OCI-M2 (cell line): ENCODE measurements around the gene CLCA4.

ENCODE experiments used
- DNase-seq: peaks from one replicate; lab custom pipeline; 2025; ENCODE audit not compliant: unreplicated experiment; lab: John Stamatoyannopoulos, UW

The CLCA4 gene

DNA sequence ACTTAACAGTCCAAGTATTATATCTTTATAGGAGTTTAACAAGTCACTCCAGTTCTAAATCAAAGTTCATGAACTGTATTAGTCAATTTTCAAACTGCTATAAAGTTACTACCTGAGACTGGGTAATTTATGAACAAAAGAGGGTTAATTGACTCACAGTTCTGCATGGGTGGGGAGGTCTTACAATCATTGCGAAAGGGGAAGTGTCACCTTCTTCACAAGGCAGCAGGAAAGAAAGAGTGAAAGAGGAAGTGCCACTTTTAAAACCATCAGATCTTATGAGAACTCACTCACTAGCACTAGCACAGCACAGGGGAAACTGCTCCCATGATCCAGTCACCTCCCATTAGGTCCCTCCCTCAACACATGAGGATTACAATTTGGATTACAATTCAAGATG is 70.0 kb downstream of the CLCA4 start:
- DNase-seq, result no peak

GRCh38 chr1:86618358-86618757 is 71.5 kb downstream of the CLCA4 start:
- no peak for DNase-seq

GRCh38 chr1:86619313-86619712 is 72.4 kb downstream of the CLCA4 start:
- DNase-seq, result no peak

DNA sequence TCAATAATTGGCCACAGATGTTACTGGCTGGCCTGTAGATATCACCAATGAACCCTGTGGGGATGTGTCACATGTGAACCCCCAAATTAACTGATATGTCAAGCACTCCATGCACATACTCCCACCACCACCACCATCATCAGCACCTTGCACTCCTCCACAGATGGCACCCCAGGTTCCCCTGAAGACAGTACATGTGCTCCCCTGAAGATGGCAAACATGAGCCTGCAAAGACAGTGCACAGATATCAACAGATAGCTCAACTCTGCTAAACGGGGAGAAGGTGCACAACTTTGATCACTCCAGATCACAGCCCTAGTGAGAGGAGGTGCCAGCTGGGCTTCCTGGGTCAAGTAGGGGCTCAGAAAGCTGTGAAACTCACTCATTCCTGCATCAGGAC is 74.4 kb downstream of the CLCA4 start:
- no peak for DNase-seq
